Measurements from ENCODE around the gene DAZ3. TPM values are rescaled to one million over a fixed set of nuclear protein-coding genes. Genes with fewer than 3 reads are reported as not detected.
"Not testable (repeated sequence)": the region's sequence is repeated elsewhere in the genome, so short reads cannot be mapped to it uniquely, and the experiment has no call there.

Gene DAZ3
- not detected in 2 replicates for total RNA-seq (2014; rRNA removed; shearing (Covaris generic))

GRCh38 chrY:24813293-24813692 is at the start of gene DAZ3:
TSS of gene DAZ3 (minus strand) at chrY:24813393. CDS start at chrY:24813185, 208 bp downstream.
- not testable (repeated sequence) for H3K27me3 ChIP-seq; H3K36me3 ChIP-seq; H3K4me3 ChIP-seq; H3K27ac ChIP-seq; H3K9me3 ChIP-seq (replicated peaks); H3K4me1 ChIP-seq; DNase-seq

GRCh38 chrY:24833619-24834018 is 20.4 kb upstream of the DAZ3 start, which contains the start of gene DAZ4:
TSS of gene DAZ4 (plus strand) at chrY:24833919. CDS start at chrY:24834127, 208 bp downstream.
- H3K27ac ChIP-seq; DNase-seq; H3K4me3 ChIP-seq; H3K36me3 ChIP-seq; H3K27me3 ChIP-seq; H3K9me3 ChIP-seq (replicated peaks); H3K4me1 ChIP-seq: not testable (repeated sequence)

GRCh38 chrY:24825069-24825468 is 11.9 kb upstream of the DAZ3 start:
- H3K27ac ChIP-seq; H3K4me3 ChIP-seq; DNase-seq; H3K36me3 ChIP-seq; H3K27me3 ChIP-seq; H3K9me3 ChIP-seq (replicated peaks); H3K4me1 ChIP-seq: not testable (repeated sequence)

GRCh38 chrY:24824184-24824879 is 11.1 kb upstream of the DAZ3 start:
- not testable (repeated sequence) for H3K4me3 ChIP-seq; H3K9me3 ChIP-seq (replicated peaks); H3K27ac ChIP-seq; H3K27me3 ChIP-seq; H3K4me1 ChIP-seq; H3K36me3 ChIP-seq; DNase-seq

- not testable (repeated sequence) for H3K36me3 ChIP-seq; H3K27ac ChIP-seq; H3K4me3 ChIP-seq; H3K9me3 ChIP-seq (replicated peaks); H3K27me3 ChIP-seq; H3K4me1 ChIP-seq; DNase-seq
Observed at GRCh38 chrY:24821836-24822235, 8.6 kb upstream of the DAZ3 start.

Other genes with a start within 250 kb of the DAZ3 start
- not detected in 2 replicates for gene BPY2B, start 195.4 kb downstream of the DAZ3 start, total RNA-seq (2014; rRNA removed; shearing (Covaris generic))
- gene DAZ4, start 20.5 kb upstream of the DAZ3 start, total RNA-seq (2014; rRNA removed; shearing (Covaris generic)), result not detected in 2 replicates
- not detected in 2 replicates for gene BPY2C, start 238.7 kb upstream of the DAZ3 start, total RNA-seq (2014; rRNA removed; shearing (Covaris generic))

All from SJCRH30 (cell line).